ENCODE results near the gene GIPC2. TPM values are rescaled to one million over a fixed set of nuclear protein-coding genes. Genes with fewer than 3 reads are reported as not detected.

The GIPC2 gene
- total and polyA plus RNA-seq, 2 donors (not counting 1 experiment from before 2014, with no cell fraction given), result not detected

DNA sequence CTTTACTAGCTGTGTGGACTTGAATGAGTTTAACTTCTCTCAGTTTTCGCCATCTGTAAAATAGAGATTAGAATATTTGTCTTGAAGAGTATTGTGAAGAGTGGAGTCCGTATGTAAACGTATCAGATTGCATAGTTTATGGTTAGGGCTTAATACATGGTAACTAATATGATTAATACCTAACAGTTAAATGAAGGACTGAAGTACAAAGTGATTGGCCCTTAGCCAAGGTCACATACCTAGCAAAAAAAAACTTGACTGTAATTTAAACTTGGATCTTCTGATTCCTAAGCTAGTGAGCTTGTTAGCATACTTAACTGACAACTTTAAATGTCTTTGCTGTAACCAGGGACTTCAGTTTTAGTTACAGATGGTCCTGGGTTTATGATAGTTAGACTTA, 1.9 kb downstream of the GIPC2 start:
- Histone ChIP-seq H3K4me1 (ENCODE audit: control insufficient read depth in 2 of 2, insufficient read depth in 2 of 2, low read length in 2 of 2) (peaks cover 19 to 24% of the 10 kb centered on the region in 2 donors), H4K20me1 (ENCODE audit: control insufficient read depth, insufficient read depth, low read length, poor library complexity, severe bottlenecking) (no peaks in the 10 kb centered on the region), H2AFZ (ENCODE audit: insufficient read depth, low read depth, low read length, poor library complexity, severe bottlenecking) (no peak overlapping the region), H3K27ac (ENCODE audit: low read length in 2 of 2) (no peak overlapping the region), H3K27me3 (replicated peaks in 1 of 4; ENCODE audit: control extremely low read depth in 1 of 4, control insufficient read depth in 3 of 4, insufficient read depth in 4 of 4, low read length in 3 of 4) (peaks cover 0 to 38% (median 35%) of the 10 kb centered on the region in 4 experiments), H3K36me3 (replicated peaks in 1 of 2; ENCODE audit: control extremely low read depth in 1 of 2, control insufficient read depth in 1 of 2, extremely low read depth in 1 of 2, insufficient read depth in 2 of 2, low read length in 1 of 2) (no peaks in the 10 kb centered on the region), H3K9me3 (ENCODE audit: control extremely low read depth in 1 of 3, control insufficient read depth in 2 of 3, insufficient read depth in 1 of 3, low read length in 2 of 3) (peaks cover 0 to 4% (median 0%) of the 10 kb centered on the region in 3 donors), H3K4me3 (ENCODE audit: control extremely low read depth in 1 of 5, extremely low read depth in 1 of 5, insufficient read depth in 1 of 5, low read depth in 2 of 5, low read length in 4 of 5) (no peak overlapping the region), H3K4me2 (replicated peaks; ENCODE audit: low read depth, low read length, poor library complexity, severe bottlenecking) (no peak overlapping the region), H3K9ac (ENCODE audit: low read length) (no peak overlapping the region), H3K79me2 (ENCODE audit: control insufficient read depth, insufficient read depth, low read length) (no peaks in the 10 kb centered on the region)
- ATAC-seq (ENCODE audit: low read depth), result no peak
- ChIA-PET POLR2A (no interaction called here), CTCF (no interaction called here)
- peaks cover 20% of the 10 kb centered on the region for H3K4me1 Mint-ChIP-seq
- no CpG with 5 or more reads among the region's 3 CpGs for WGBS (ENCODE audit: insufficient coverage)
- peaks cover 54% of the 10 kb centered on the region for H3K27me3 Mint-ChIP-seq
- intact Hi-C loops (cut with micrococcal nuclease), result no loop called here
- no peaks in the 10 kb centered on the region for H3K9me3 Mint-ChIP-seq (ENCODE audit: insufficient read depth)
- no peak for DNase-seq
- H3K4me3 Mint-ChIP-seq, result peak overlapping the region; percentile 13
- no peak overlapping the region for H3K27ac Mint-ChIP-seq
- no peak for TF ChIP-seq EZH2 (IDR thresholded peaks at IDR 0.05; ENCODE audit: borderline replicate concordance, insufficient read depth, low read depth, low read length, poor library complexity, severe bottlenecking)
- TF ChIP-seq, protein P1, sequence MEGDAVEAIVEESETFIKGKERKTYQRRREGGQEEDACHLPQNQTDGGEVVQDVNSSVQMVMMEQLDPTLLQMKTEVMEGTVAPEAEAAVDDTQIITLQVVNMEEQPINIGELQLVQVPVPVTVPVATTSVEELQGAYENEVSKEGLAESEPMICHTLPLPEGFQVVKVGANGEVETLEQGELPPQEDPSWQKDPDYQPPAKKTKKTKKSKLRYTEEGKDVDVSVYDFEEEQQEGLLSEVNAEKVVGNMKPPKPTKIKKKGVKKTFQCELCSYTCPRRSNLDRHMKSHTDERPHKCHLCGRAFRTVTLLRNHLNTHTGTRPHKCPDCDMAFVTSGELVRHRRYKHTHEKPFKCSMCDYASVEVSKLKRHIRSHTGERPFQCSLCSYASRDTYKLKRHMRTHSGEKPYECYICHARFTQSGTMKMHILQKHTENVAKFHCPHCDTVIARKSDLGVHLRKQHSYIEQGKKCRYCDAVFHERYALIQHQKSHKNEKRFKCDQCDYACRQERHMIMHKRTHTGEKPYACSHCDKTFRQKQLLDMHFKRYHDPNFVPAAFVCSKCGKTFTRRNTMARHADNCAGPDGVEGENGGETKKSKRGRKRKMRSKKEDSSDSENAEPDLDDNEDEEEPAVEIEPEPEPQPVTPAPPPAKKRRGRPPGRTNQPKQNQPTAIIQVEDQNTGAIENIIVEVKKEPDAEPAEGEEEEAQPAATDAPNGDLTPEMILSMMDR (IDR thresholded peaks at IDR 0.05), result no peak

DNA sequence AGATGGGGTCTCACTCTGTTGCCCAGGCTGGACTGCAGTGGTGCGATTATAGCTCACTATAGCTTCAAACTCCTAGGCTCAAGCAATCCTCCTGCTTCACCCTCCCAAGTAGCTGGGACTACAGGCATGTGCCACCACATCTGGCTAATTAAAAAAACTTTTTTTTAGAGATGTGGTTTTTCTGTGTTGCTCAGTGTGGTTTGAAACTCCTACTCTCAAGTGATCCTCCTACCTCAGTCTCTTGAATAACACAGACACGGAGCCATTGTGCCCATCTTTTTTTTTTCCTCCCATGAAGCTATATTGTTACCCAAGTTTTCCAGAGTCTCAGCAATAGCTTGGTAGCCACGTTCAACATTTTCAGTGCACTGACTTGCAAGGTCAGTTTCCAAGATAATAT, 2.7 kb downstream of the GIPC2 start:
- H3K4me1 Mint-ChIP-seq, result peaks cover 20% of the 10 kb centered on the region
- peaks cover 46% of the 10 kb centered on the region for H3K27me3 Mint-ChIP-seq
- H3K79me2 ChIP-seq (ENCODE audit: control insufficient read depth, insufficient read depth, low read length), result no peaks in the 10 kb centered on the region
- no peaks in the 10 kb centered on the region for H3K9me3 Mint-ChIP-seq (ENCODE audit: insufficient read depth)
- no peak overlapping the region for H3K9ac ChIP-seq (ENCODE audit: low read length)
- H3K27me3 ChIP-seq (replicated peaks in 1 of 4; ENCODE audit: control extremely low read depth in 1 of 4, control insufficient read depth in 3 of 4, insufficient read depth in 4 of 4, low read length in 3 of 4), result peaks cover 0 to 38% (median 35%) of the 10 kb centered on the region in 4 experiments
- intact Hi-C loops (cut with micrococcal nuclease), result no loop called here
- ChIA-PET CTCF (no interaction called here), POLR2A (no interaction called here)
- no peak overlapping the region for H3K27ac ChIP-seq (ENCODE audit: low read length in 2 of 2)
- H3K4me1 ChIP-seq (ENCODE audit: control insufficient read depth in 2 of 2, insufficient read depth in 2 of 2, low read length in 2 of 2), result peaks cover 19 to 24% of the 10 kb centered on the region in 2 donors
- H3K4me3 ChIP-seq (ENCODE audit: control extremely low read depth in 1 of 5, extremely low read depth in 1 of 5, insufficient read depth in 1 of 5, low read depth in 2 of 5, low read length in 4 of 5), result no peak overlapping the region
- peaks cover 0 to 4% (median 0%) of the 10 kb centered on the region in 3 donors for H3K9me3 ChIP-seq (ENCODE audit: control extremely low read depth in 1 of 3, control insufficient read depth in 2 of 3, insufficient read depth in 1 of 3, low read length in 2 of 3)
- ATAC-seq (ENCODE audit: low read depth) (no peak), DNase-seq (no peak)
- no peak for TF ChIP-seq EZH2 (IDR thresholded peaks at IDR 0.05; ENCODE audit: borderline replicate concordance, insufficient read depth, low read depth, low read length, poor library complexity, severe bottlenecking)
- TF ChIP-seq, protein P1 (IDR thresholded peaks at IDR 0.05), result no peak
- no peak overlapping the region for H3K27ac Mint-ChIP-seq
- H2AFZ ChIP-seq (ENCODE audit: insufficient read depth, low read depth, low read length, poor library complexity, severe bottlenecking), result no peak overlapping the region
- no peaks in the 10 kb centered on the region for H3K36me3 ChIP-seq (replicated peaks in 1 of 2; ENCODE audit: control extremely low read depth in 1 of 2, control insufficient read depth in 1 of 2, extremely low read depth in 1 of 2, insufficient read depth in 2 of 2, low read length in 1 of 2)
- no peaks in the 10 kb centered on the region for H4K20me1 ChIP-seq (ENCODE audit: control insufficient read depth, insufficient read depth, low read length, poor library complexity, severe bottlenecking)
- no peak overlapping the region for H3K4me3 Mint-ChIP-seq
- no peak overlapping the region for H3K4me2 ChIP-seq (replicated peaks; ENCODE audit: low read depth, low read length, poor library complexity, severe bottlenecking)
- WGBS (ENCODE audit: insufficient coverage), result 60% methylated on average over 1 of the region's 3 CpGs

Data from B cell (primary cell).